ENCODE measurements around the gene CHST11. TPM values are rescaled to one million over a fixed set of nuclear protein-coding genes. Genes with fewer than 3 reads are reported as not detected.

CHST11 gene
- total RNA-seq, 1 donor from 2014 or later = 44.9 TPM

GRCh38 chr12:104529130-104529874 is 72.6 kb downstream of the CHST11 start:
- no peak for DNase-seq
- Mint-ChIP-seq H3K9me3 (peaks cover 17% of the 10 kb centered on the region), H3K4me3 (no peak overlapping the region), H3K27me3 (no peaks in the 10 kb centered on the region), H3K27ac (no peak overlapping the region), H3K36me3 (ENCODE audit: low read depth) (peaks cover 33% of the 10 kb centered on the region), H3K4me1 (peaks cover 41% of the 10 kb centered on the region)
- intact Hi-C loops (cut with micrococcal nuclease) = no loop called here

- peaks cover 35% of the 10 kb centered on the region for H3K36me3 Mint-ChIP-seq (ENCODE audit: low read depth)
- intact Hi-C loops (cut with micrococcal nuclease) = no loop called here
- no peak for DNase-seq
- H3K27me3 Mint-ChIP-seq = no peaks in the 10 kb centered on the region
- peaks cover 17% of the 10 kb centered on the region for H3K9me3 Mint-ChIP-seq
- H3K27ac Mint-ChIP-seq = no peak overlapping the region
- H3K4me1 Mint-ChIP-seq = peaks cover 43% of the 10 kb centered on the region
- no peak overlapping the region for H3K4me3 Mint-ChIP-seq
These were observed 75.9 kb downstream of the CHST11 start for GRCh38 chr12:104532636-104533035.

DNA sequence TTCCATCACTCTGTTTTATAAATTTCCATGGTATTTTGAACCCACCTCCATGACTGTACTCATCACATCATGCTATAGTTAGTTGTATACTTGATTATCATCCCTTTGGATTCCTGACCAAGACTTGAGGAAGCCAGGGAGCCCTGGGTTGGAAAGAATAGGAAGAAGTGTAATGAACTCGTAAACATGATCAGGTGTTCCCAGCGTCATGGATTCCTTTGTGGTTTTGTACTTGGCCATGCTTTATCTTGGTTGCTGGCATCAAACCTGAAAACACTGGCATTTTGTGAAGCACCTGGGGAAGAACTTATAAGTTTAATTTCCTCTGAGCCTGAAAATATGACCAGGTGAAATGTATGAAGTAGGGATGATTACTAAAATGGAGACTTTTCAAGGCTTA is 76.4 kb downstream of the CHST11 start:
- Mint-ChIP-seq H3K4me1 (peaks cover 46% of the 10 kb centered on the region), H3K9me3 (peaks cover 21% of the 10 kb centered on the region), H3K27ac (no peak overlapping the region), H3K36me3 (ENCODE audit: low read depth) (peaks cover 38% of the 10 kb centered on the region), H3K4me3 (no peak overlapping the region), H3K27me3 (no peaks in the 10 kb centered on the region)
- DNase-seq = no peak
- intact Hi-C loops (cut with micrococcal nuclease) = no loop called here

- DNase-seq = no peak
- H3K27ac Mint-ChIP-seq = no peak overlapping the region
- no peak overlapping the region for H3K4me3 Mint-ChIP-seq
- peaks cover 44% of the 10 kb centered on the region for H3K4me1 Mint-ChIP-seq
- intact Hi-C loops (cut with micrococcal nuclease) = no loop called here
- no peaks in the 10 kb centered on the region for H3K27me3 Mint-ChIP-seq
- peaks cover 21% of the 10 kb centered on the region for H3K9me3 Mint-ChIP-seq
- peaks cover 41% of the 10 kb centered on the region for H3K36me3 Mint-ChIP-seq (ENCODE audit: low read depth)
These were observed 77.6 kb downstream of the CHST11 start for GRCh38 chr12:104534162-104534856.

DNA sequence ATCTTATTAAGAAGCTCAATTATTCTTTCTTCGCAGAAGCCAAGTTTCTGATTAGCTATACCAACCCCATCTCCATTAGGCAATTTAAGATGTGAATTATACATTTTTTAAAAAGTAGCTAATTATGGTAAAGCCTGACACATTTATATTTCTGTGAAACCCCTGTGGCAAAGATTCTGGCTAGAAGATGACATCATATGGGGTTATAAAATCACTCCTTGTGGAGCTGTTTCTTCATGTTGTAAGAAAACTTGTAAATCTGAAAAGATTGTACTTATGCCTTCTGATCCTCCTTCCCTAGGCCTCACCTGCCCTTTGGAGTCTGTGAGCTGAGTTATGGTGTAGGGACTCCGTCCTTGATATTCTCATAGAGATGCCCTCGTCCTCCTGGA is 78.1 kb downstream of the CHST11 start:
- H3K4me1 Mint-ChIP-seq = peaks cover 42% of the 10 kb centered on the region
- no peak overlapping the region for H3K4me3 Mint-ChIP-seq
- H3K9me3 Mint-ChIP-seq = peaks cover 17% of the 10 kb centered on the region
- peaks cover 40% of the 10 kb centered on the region for H3K36me3 Mint-ChIP-seq (ENCODE audit: low read depth)
- no peaks in the 10 kb centered on the region for H3K27me3 Mint-ChIP-seq
- no peak overlapping the region for H3K27ac Mint-ChIP-seq
- intact Hi-C loops (cut with micrococcal nuclease) = no loop called here
- DNase-seq = no peak

DNA sequence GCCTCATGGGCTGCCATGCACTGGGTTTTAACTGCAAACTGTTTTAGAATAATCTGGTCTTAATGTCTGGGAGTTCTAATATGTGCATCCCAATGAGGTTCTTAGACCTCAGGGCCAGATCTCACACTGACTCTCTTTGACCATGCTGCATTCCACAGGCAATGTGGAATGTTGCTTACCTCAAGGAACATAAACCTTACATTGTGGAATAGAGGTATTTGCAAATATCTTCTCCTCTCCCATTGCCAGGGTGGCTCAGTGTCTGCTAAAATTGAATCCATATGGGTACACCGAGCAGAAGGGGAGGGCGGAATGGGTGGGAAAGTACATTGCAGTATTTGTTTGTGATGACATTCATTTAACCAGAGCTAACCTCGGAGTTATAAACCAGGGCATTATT is 78.6 kb downstream of the CHST11 start:
- intact Hi-C loops (cut with micrococcal nuclease) = no loop called here
- Mint-ChIP-seq H3K4me1 (peaks cover 42% of the 10 kb centered on the region), H3K9me3 (peaks cover 17% of the 10 kb centered on the region), H3K27me3 (no peaks in the 10 kb centered on the region), H3K27ac (no peak overlapping the region), H3K36me3 (ENCODE audit: low read depth) (peaks cover 38% of the 10 kb centered on the region), H3K4me3 (no peak overlapping the region)
- DNase-seq = no peak

DNA sequence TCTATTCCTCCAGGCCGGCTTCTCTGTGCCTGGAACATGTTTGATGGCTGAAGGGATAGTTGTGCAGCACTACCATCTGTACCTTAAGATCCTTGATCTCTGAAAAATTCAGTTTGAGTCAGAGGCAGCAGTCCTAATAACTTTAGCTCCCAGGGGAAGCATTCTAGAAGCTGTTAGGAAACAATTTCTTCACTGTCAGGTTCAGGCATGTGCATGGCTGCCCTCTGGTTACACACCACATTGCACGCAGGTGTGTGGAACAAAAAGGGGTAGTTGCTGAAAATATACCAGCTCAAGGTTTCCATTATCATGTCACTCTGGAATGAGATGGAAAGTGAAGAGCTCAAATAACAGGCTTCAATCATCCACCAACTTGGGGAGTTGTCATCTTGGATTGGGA is 80.1 kb downstream of the CHST11 start:
- H3K4me3 Mint-ChIP-seq = no peak overlapping the region
- H3K27me3 Mint-ChIP-seq = no peaks in the 10 kb centered on the region
- H3K9me3 Mint-ChIP-seq = peaks cover 12% of the 10 kb centered on the region
- H3K4me1 Mint-ChIP-seq = peaks cover 45% of the 10 kb centered on the region
- DNase-seq = no peak
- no peak overlapping the region for H3K27ac Mint-ChIP-seq
- H3K36me3 Mint-ChIP-seq (ENCODE audit: low read depth) = peaks cover 41% of the 10 kb centered on the region
- intact Hi-C loops (cut with micrococcal nuclease) = no loop called here

DNA sequence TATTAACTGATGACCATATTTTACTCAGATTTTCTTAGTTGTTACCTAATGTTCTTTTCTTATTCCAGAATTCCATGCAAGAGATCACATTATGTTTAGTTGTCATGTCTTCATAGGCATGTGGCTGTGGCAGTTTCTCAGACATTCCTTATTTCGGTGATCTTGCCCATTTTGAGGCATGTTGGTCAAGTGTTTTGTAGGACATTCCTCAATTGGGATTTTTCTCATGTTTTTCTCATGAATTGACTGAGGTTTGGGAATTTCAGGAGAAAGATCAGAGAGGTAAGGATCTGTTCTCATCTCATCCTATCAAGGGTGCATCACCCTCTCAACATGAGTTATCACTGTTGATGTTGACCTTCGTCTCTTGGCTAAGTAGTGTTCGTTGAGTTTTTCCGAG is 81.3 kb downstream of the CHST11 start:
- Mint-ChIP-seq H3K4me1 (peaks cover 41% of the 10 kb centered on the region), H3K4me3 (no peak overlapping the region), H3K36me3 (ENCODE audit: low read depth) (peaks cover 44% of the 10 kb centered on the region), H3K9me3 (peaks cover 11% of the 10 kb centered on the region), H3K27ac (no peak overlapping the region), H3K27me3 (no peaks in the 10 kb centered on the region)
- intact Hi-C loops (cut with micrococcal nuclease) = no loop called here
- DNase-seq = no peak

GRCh38 chr12:104538891-104539462 is 82.2 kb downstream of the CHST11 start:
- peaks cover 35% of the 10 kb centered on the region for H3K4me1 Mint-ChIP-seq
- H3K27ac Mint-ChIP-seq = no peak overlapping the region
- peaks cover 10% of the 10 kb centered on the region for H3K9me3 Mint-ChIP-seq
- intact Hi-C loops (cut with micrococcal nuclease) = no loop called here
- no peaks in the 10 kb centered on the region for H3K27me3 Mint-ChIP-seq
- H3K36me3 Mint-ChIP-seq (ENCODE audit: low read depth) = peaks cover 44% of the 10 kb centered on the region
- H3K4me3 Mint-ChIP-seq = no peak overlapping the region
- no peak for DNase-seq

DNA sequence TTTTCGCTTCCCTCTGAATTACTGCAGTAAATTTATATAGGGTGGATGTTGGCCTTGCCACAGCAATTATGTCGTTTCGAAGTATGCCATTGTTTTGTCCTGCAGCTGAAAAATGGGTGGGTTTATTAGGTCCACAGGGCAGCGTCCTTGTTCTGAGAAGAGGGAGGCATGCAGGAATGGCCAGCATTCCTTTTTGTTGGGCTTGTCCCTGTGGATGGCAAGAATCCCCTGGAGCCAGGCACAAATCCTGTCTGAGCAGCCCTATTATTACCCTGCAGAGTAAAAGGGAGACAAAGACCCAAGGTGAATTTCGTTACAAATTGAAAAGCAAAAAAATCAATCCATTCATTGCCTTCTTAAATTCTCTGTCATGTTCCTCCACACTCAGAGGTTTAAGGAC is 88.1 kb downstream of the CHST11 start:
- H3K4me1 Mint-ChIP-seq = peaks cover 37% of the 10 kb centered on the region
- H3K27me3 Mint-ChIP-seq = no peaks in the 10 kb centered on the region
- H3K9me3 Mint-ChIP-seq = peaks cover 6% of the 10 kb centered on the region
- no peak for DNase-seq
- intact Hi-C loops (cut with micrococcal nuclease) = no loop called here
- no peak overlapping the region for H3K27ac Mint-ChIP-seq
- H3K36me3 Mint-ChIP-seq (ENCODE audit: low read depth) = peaks cover 38% of the 10 kb centered on the region
- H3K4me3 Mint-ChIP-seq = no peak overlapping the region

GRCh38 chr12:104546575-104546974 is 89.8 kb downstream of the CHST11 start:
- Mint-ChIP-seq H3K4me3 (no peak overlapping the region), H3K4me1 (peaks cover 37% of the 10 kb centered on the region), H3K36me3 (ENCODE audit: low read depth) (peaks cover 41% of the 10 kb centered on the region), H3K27ac (no peak overlapping the region), H3K9me3 (peaks cover 6% of the 10 kb centered on the region), H3K27me3 (no peaks in the 10 kb centered on the region)
- intact Hi-C loops (cut with micrococcal nuclease) = no loop called here
- DNase-seq = no peak

GRCh38 chr12:104547235-104547634 is 90.5 kb downstream of the CHST11 start:
- no peak for DNase-seq
- Mint-ChIP-seq H3K4me1 (peaks cover 41% of the 10 kb centered on the region), H3K27ac (no peak overlapping the region)

GRCh38 chr12:104549815-104550480 is 93.2 kb downstream of the CHST11 start:
- Mint-ChIP-seq H3K9me3 (peaks cover 14% of the 10 kb centered on the region), H3K27ac (no peak overlapping the region), H3K4me1 (peaks cover 47% of the 10 kb centered on the region), H3K27me3 (no peaks in the 10 kb centered on the region), H3K4me3 (no peak overlapping the region), H3K36me3 (ENCODE audit: low read depth) (peaks cover 54% of the 10 kb centered on the region)
- intact Hi-C loops (cut with micrococcal nuclease) = no loop called here
- DNase-seq = no peak

More at GRCh38 chr12:104547235-104547634, 90.5 kb downstream of the CHST11 start:
- Mint-ChIP-seq H3K9me3 (peaks cover 8% of the 10 kb centered on the region), H3K27me3 (no peaks in the 10 kb centered on the region), H3K36me3 (ENCODE audit: low read depth) (peaks cover 47% of the 10 kb centered on the region), H3K4me3 (no peak overlapping the region)
- intact Hi-C loops (cut with micrococcal nuclease) = no loop called here
